ENCODE measurements around the gene WSB1. TPM values are rescaled to one million over a fixed set of nuclear protein-coding genes. Genes with fewer than 3 reads are reported as not detected.

Gene WSB1
- total and polyA plus RNA-seq, 9 of the 15 experiments (the other 6 are each of a cell fraction or from before 2014, with no cell fraction given): 22.8 to 229 (median 81.1) TPM

- TF ChIP-seq, protein P1, sequence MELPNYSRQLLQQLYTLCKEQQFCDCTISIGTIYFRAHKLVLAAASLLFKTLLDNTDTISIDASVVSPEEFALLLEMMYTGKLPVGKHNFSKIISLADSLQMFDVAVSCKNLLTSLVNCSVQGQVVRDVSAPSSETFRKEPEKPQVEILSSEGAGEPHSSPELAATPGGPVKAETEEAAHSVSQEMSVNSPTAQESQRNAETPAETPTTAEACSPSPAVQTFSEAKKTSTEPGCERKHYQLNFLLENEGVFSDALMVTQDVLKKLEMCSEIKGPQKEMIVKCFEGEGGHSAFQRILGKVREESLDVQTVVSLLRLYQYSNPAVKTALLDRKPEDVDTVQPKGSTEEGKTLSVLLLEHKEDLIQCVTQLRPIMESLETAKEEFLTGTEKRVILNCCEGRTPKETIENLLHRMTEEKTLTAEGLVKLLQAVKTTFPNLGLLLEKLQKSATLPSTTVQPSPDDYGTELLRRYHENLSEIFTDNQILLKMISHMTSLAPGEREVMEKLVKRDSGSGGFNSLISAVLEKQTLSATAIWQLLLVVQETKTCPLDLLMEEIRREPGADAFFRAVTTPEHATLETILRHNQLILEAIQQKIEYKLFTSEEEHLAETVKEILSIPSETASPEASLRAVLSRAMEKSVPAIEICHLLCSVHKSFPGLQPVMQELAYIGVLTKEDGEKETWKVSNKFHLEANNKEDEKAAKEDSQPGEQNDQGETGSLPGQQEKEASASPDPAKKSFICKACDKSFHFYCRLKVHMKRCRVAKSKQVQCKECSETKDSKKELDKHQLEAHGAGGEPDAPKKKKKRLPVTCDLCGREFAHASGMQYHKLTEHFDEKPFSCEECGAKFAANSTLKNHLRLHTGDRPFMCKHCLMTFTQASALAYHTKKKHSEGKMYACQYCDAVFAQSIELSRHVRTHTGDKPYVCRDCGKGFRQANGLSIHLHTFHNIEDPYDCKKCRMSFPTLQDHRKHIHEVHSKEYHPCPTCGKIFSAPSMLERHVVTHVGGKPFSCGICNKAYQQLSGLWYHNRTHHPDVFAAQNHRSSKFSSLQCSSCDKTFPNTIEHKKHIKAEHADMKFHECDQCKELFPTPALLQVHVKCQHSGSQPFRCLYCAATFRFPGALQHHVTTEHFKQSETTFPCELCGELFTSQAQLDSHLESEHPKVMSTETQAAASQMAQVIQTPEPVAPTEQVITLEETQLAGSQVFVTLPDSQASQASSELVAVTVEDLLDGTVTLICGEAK (IDR thresholded peaks at IDR 0.05): peak; percentile 27; the same call in 1 of the 2 replicates
- TF ChIP-seq, protein P1 (CRISPR knock-in tag; IDR thresholded peaks at IDR 0.05): no peak
- TF ChIP-seq ZNF639 (CRISPR knock-in tag; conservative IDR thresholded peaks at IDR 0.05 in 1 of 2, IDR thresholded peaks at IDR 0.05 in 1 of 2) (no peak), EP400 (IDR thresholded peaks at IDR 0.05) (no peak), HCFC1 (IDR thresholded peaks at IDR 0.05; ENCODE audit: low read depth, low read length) (no peak), TARDBP (IDR thresholded peaks at IDR 0.05) (no peak), SMARCA4 (IDR thresholded peaks at IDR 0.05) (peak; percentile 72), CHD1 (IDR thresholded peaks at IDR 0.05; ENCODE audit: low read length) (no peak), RNF2 (IDR thresholded peaks at IDR 0.05) (0 out of 2 replicates have a peak, but pooled peaks have one; percentile 15), BMI1 (IDR thresholded peaks at IDR 0.05; ENCODE audit: low read length) (no peak), DPF2 (IDR thresholded peaks at IDR 0.05) (peak; percentile 74), ATF4 (CRISPR knock-in tag; IDR thresholded peaks at IDR 0.05) (no peak), MTF1 (CRISPR knock-in tag; IDR thresholded peaks at IDR 0.05; ENCODE audit: borderline replicate concordance) (no peak), JUND (IDR thresholded peaks at IDR 0.05; ENCODE audit: borderline replicate concordance, low read depth, low read length) (no peak), JUND (tag; IDR thresholded peaks at IDR 0.05; ENCODE audit: borderline replicate concordance, low read depth, low read length) (no peak), E2F3 (CRISPR knock-in tag; IDR thresholded peaks at IDR 0.05) (no peak)
- TF ChIP-seq, protein P2, sequence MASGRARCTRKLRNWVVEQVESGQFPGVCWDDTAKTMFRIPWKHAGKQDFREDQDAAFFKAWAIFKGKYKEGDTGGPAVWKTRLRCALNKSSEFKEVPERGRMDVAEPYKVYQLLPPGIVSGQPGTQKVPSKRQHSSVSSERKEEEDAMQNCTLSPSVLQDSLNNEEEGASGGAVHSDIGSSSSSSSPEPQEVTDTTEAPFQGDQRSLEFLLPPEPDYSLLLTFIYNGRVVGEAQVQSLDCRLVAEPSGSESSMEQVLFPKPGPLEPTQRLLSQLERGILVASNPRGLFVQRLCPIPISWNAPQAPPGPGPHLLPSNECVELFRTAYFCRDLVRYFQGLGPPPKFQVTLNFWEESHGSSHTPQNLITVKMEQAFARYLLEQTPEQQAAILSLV (tag; IDR thresholded peaks at IDR 0.05): no peak
Measured at GRCh38 chr17:27360507-27360906, 66.6 kb downstream of the WSB1 start (continued).
